SK-N-SH (cell line): ENCODE measurements around the gene TRPC6. TPM values are rescaled to one million over a fixed set of nuclear protein-coding genes. Genes with fewer than 3 reads are reported as not detected.

ENCODE experiments used
- CTCF ChIA-PET: fragments of 300-600, 350-600 bp; formaldehyde crosslinking; extraction: SDS; loops from one replicate; lab custom pipeline; 2021; lab: Yijun Ruan, JAX
- POLR2A ChIA-PET: fragments of 350-600 bp; sonication (Branson Sonifier 250); formaldehyde crosslinking; extraction: SDS; loops from one replicate; lab custom pipeline; 2020; ENCODE audit warnings: antibody characterized with exemption, inconsistent platforms; lab: Yijun Ruan, JAX
- DNase-seq: peaks from one replicate; pipeline ENCODE4 v3.0.0; 2012
- H2AFZ ChIP-seq: fragments of 200-600 bp; sonication (generic); 2 replicates; pipeline ENCODE4 v1.8.1; 2016; ENCODE audit warnings: antibody characterized with exemption, mild to moderate bottlenecking, low read depth
- H3F3A ChIP-seq: fragments of 200-600 bp; sonication (generic); replicated peaks from 2 replicates; pipeline ENCODE3; 2016; ENCODE audit warnings: antibody characterized with exemption, mild to moderate bottlenecking; ENCODE audit not compliant: insufficient read depth
- H3K27ac ChIP-seq, 2 experiments: fragments of 200-500 bp in 1 of 2; fragments of 200-600 bp in 1 of 2; sonication (Bioruptor generic) in 1 of 2; sonication (generic), shearing (Covaris generic) in 1 of 2; 2 replicates each; pipeline versions ENCODE4 v1.5.1 to v1.6.1; 2014 to 2016; ENCODE audit warnings: low read depth in 2 of 2, inconsistent platforms in 1 of 2, low read length in 1 of 2, mild to moderate bottlenecking in 1 of 2, mixed read lengths in 1 of 2
- H3K27me3 ChIP-seq: fragments of 200-600 bp; sonication (generic), shearing (Covaris generic); 2 replicates; pipeline ENCODE4 v1.6.1; 2016; ENCODE audit warnings: mixed run types; ENCODE audit not compliant: insufficient read depth
- H3K36me3 ChIP-seq, 2 experiments: fragments of 200-500 bp in 1 of 2; fragments of 200-600 bp in 1 of 2; sonication (Bioruptor generic) in 1 of 2; sonication (generic) in 1 of 2; replicated peaks in 1 of 2; 2 replicates each; pipeline versions ENCODE3 to v1.5.1; 2014 to 2016; ENCODE audit warnings: low read length in 1 of 2, mild to moderate bottlenecking in 1 of 2; ENCODE audit not compliant: insufficient read depth in 2 of 2, control insufficient read depth in 1 of 2
- H3K4me1 ChIP-seq, 2 experiments: fragments of 200-500 bp in 1 of 2; fragments of 200-600 bp in 1 of 2; sonication (Bioruptor generic) in 1 of 2; sonication (generic), shearing (Covaris generic) in 1 of 2; 2 replicates each; pipeline versions ENCODE4 v1.5.1 to v1.6.1; 2014 to 2016; ENCODE audit warnings: low read depth in 1 of 2, low read length in 1 of 2, mixed run types in 1 of 2; ENCODE audit not compliant: insufficient read depth in 2 of 2, control insufficient read depth in 1 of 2
- H3K4me2 ChIP-seq: fragments of 200-600 bp; sonication (generic), shearing (Covaris generic); 2 replicates; pipeline ENCODE4 v1.6.1; 2017; ENCODE audit warnings: mixed run types
- H3K4me3 ChIP-seq, 2 experiments: fragments of 200-500 bp in 1 of 2; fragments of 200-600 bp in 1 of 2; sonication (Bioruptor generic) in 1 of 2; sonication (generic), shearing (Covaris generic) in 1 of 2; 2 replicates each; pipeline versions ENCODE4 v1.5.1 to v1.8.1; 2014 to 2016; ENCODE audit warnings: low read depth in 2 of 2, inconsistent platforms in 1 of 2, low read length in 1 of 2, mild to moderate bottlenecking in 1 of 2, mixed read lengths in 1 of 2, moderate library complexity in 1 of 2
- H3K79me2 ChIP-seq: fragments of 200-600 bp; sonication (generic); 2 replicates; pipeline ENCODE4 v1.8.1; 2017; ENCODE audit warnings: mild to moderate bottlenecking; ENCODE audit not compliant: insufficient read depth
- H3K9ac ChIP-seq: fragments of 200-600 bp; sonication (generic); 2 replicates; pipeline ENCODE4 v1.6.1; 2017; ENCODE audit warnings: mixed run types
- H3K9me2 ChIP-seq: fragments of 200-600 bp; sonication (generic); 2 replicates; pipeline ENCODE4 v1.6.1; 2017; ENCODE audit warnings: mixed run types
- H3K9me3 ChIP-seq: fragments of 200-600 bp; sonication (generic); 2 replicates; pipeline ENCODE4 v1.6.1; 2017; ENCODE audit warnings: mixed run types, mild to moderate bottlenecking, moderate library complexity
- H4K20me1 ChIP-seq: fragments of 200-600 bp; sonication (generic); 2 replicates; pipeline ENCODE4 v1.6.1; 2017; ENCODE audit warnings: mild to moderate bottlenecking, mixed run types; ENCODE audit not compliant: insufficient read depth
- CHD2 ChIP-seq: fragments of 150-350 bp; IDR thresholded peaks from 2 replicates; pipeline ENCODE4 v1.6.1; 2018; ENCODE audit warnings: low read length; ENCODE audit not compliant: partially characterized antibody
- CTCF ChIP-seq: fragments of 200-600 bp; sonication (generic); IDR thresholded peaks from 2 replicates; pipeline ENCODE4 v1.6.1; 2017; ENCODE audit warnings: antibody characterized with exemption, mild to moderate bottlenecking, moderate library complexity
- ELF1 ChIP-seq: IDR thresholded peaks from 2 replicates; pipeline ENCODE4 v1.4.0; 2012
- EP300 ChIP-seq, 2 experiments: IDR thresholded peaks; 2 replicates each; pipeline versions ENCODE4 v1.4.0 to v1.6.1; 2012; ENCODE audit warnings: borderline replicate concordance in 1 of 2, low read depth in 1 of 2, low read length in 1 of 2
- EZH2phosphoT487 ChIP-seq: fragments of 200-600 bp; sonication (generic); IDR thresholded peaks from 2 replicates; pipeline ENCODE4 v1.6.1; 2017; ENCODE audit warnings: low read depth, mixed run types, mild to moderate bottlenecking, antibody characterized with exemption, moderate library complexity, borderline replicate concordance
- FOSL2 ChIP-seq: IDR thresholded peaks from 2 replicates; pipeline ENCODE4 v1.4.0; 2012; ENCODE audit warnings: low read depth, mild to moderate bottlenecking, moderate library complexity, borderline replicate concordance
- GABPA ChIP-seq: IDR thresholded peaks from 2 replicates; pipeline ENCODE4 v1.4.0; 2012; ENCODE audit warnings: low read depth, mild to moderate bottlenecking
- JUND ChIP-seq: IDR thresholded peaks from 2 replicates; pipeline ENCODE4 v1.4.0; 2012
- MEF2A ChIP-seq: IDR thresholded peaks from 2 replicates; pipeline ENCODE4 v1.4.0; 2012; ENCODE audit warnings: low read depth, borderline replicate concordance
- MXI1 ChIP-seq: IDR thresholded peaks from 2 replicates; pipeline ENCODE4 v1.6.1; 2012; ENCODE audit warnings: mild to moderate bottlenecking, low read depth, low read length, improper control_type of control experiment
- NFIC ChIP-seq: IDR thresholded peaks from 2 replicates; pipeline ENCODE4 v1.4.0; 2012; ENCODE audit warnings: borderline replicate concordance
- RXRA ChIP-seq: IDR thresholded peaks from 2 replicates; pipeline ENCODE4 v1.4.0; 2012; ENCODE audit warnings: low read depth, mild to moderate bottlenecking, borderline replicate concordance
- SIN3A ChIP-seq: IDR thresholded peaks from 2 replicates; pipeline ENCODE4 v1.6.1; 2012; ENCODE audit warnings: low read depth, mild to moderate bottlenecking, low read length, moderate library complexity, borderline replicate concordance
- SMC3 ChIP-seq: IDR thresholded peaks from 2 replicates; pipeline ENCODE4 v1.6.1; 2012; ENCODE audit warnings: low read depth, low read length, improper control_type of control experiment
- TAF1 ChIP-seq: IDR thresholded peaks from 2 replicates; pipeline ENCODE4 v1.6.1; 2012; ENCODE audit warnings: low read depth, mild to moderate bottlenecking, low read length, moderate library complexity, borderline replicate concordance
- TCF12 ChIP-seq: IDR thresholded peaks from 2 replicates; pipeline ENCODE4 v1.4.0; 2012
- TEAD4 ChIP-seq: IDR thresholded peaks from 2 replicates; pipeline ENCODE4 v1.4.0; 2012; ENCODE audit warnings: mild to moderate bottlenecking, borderline replicate concordance; ENCODE audit not compliant: insufficient read depth
- YY1 ChIP-seq: IDR thresholded peaks from 2 replicates; pipeline ENCODE4 v1.4.0; 2012; ENCODE audit warnings: low read depth, mild to moderate bottlenecking
- ZBTB33 ChIP-seq: IDR thresholded peaks from 2 replicates; pipeline ENCODE4 v1.4.0; 2012; ENCODE audit warnings: low read depth, borderline replicate concordance
- WGBS: methylation state at CpG from one replicate; pipeline ENCODE4 v1.1.6; 2017; ENCODE audit warnings: low lambda C conversion rate; 5-methylcytosine and 5-hydroxymethylcytosine counted together
- polyA plus RNA-seq, 3 experiments: library from polyadenylated mRNA; depleted of rRNA; stranded (reverse); fragments of >200 nt; gene quantifications; 2 replicates each; pipeline ENCODE4 v1.2.3, GENCODE V29; 2012
- TF ChIP-seq, protein P1 (sequence below): fragments of 150-350 bp; IDR thresholded peaks from 2 replicates; pipeline ENCODE4 v1.6.1; 2017; ENCODE audit warnings: antibody characterized with exemption, low read length, low read depth, borderline replicate concordance
- TF ChIP-seq, protein P2 (sequence below): IDR thresholded peaks from 2 replicates; pipeline ENCODE4 v1.4.0; 2012; ENCODE audit warnings: low read depth, borderline replicate concordance

The TRPC6 gene
- polyA plus RNA-seq, 1 of the 3 experiments (the other 2 are of a cell fraction) = not detected

DNA sequence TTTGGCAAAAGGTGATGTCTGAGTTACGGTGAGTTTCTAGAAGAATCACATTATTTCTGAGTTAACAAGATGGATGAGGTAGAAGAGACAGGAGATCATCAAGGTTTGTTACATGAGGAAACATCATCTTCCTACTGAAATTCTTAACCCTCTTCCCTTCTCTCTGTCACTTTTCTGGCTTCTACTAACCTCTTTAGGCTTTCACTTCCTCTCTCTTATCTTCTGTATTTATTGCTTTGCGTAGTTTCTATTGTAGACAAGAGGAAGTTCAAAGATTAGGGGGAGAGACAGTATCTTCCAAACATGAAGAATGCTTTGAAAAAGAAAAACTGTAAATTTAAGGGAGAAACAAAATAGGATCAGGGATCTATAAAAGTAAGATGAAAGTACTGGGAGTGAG is 75.4 kb downstream of the TRPC6 start:
- Histone ChIP-seq H3K4me2 (no peak overlapping the region), H3K27ac (no peak overlapping the region), H3K36me3 (no peaks in the 10 kb centered on the region), H3K27me3 (no peaks in the 10 kb centered on the region), H2AFZ (no peak overlapping the region), H3K9me3 (no peaks in the 10 kb centered on the region), H3K9me2 (no peaks in the 10 kb centered on the region), H3K4me3 (no peak overlapping the region), H3K9ac (no peak overlapping the region), H3K79me2 (no peaks in the 10 kb centered on the region), H3F3A (no peaks in the 10 kb centered on the region), H3K4me1 (no peaks in the 10 kb centered on the region), H4K20me1 (no peaks in the 10 kb centered on the region)
- TF ChIP-seq NFIC (no peak), TEAD4 (no peak), JUND (no peak)
- 5% methylated on average over 2 of the region's 2 CpGs for WGBS
- CTCF ChIA-PET = interaction anchor here (0.6 kb wide), 1 partner anchor 676 kb away, joined by 3 read pairs; no protein-coding TSS in a partner anchor
- POLR2A ChIA-PET = no interaction called here
- DNase-seq = no peak

GRCh38 chr11:101498891-101499290 is 84.9 kb downstream of the TRPC6 start:
- Histone ChIP-seq H3K9me2 (no peaks in the 10 kb centered on the region), H3K4me1 (no peaks in the 10 kb centered on the region), H3K4me3 (no peak overlapping the region), H3K9me3 (no peaks in the 10 kb centered on the region), H3K79me2 (no peaks in the 10 kb centered on the region), H3K36me3 (no peaks in the 10 kb centered on the region), H2AFZ (no peak overlapping the region), H3K9ac (no peak overlapping the region), H4K20me1 (no peaks in the 10 kb centered on the region), H3K27me3 (no peaks in the 10 kb centered on the region), H3K27ac (no peak overlapping the region), H3F3A (no peaks in the 10 kb centered on the region), H3K4me2 (no peak overlapping the region)
- WGBS = 4% methylated on average over 1 of the region's 1 CpG
- no peak for DNase-seq
- ChIA-PET POLR2A (no interaction called here), CTCF (no interaction called here)
- no peak for TF ChIP-seq RXRA
- no peak for TF ChIP-seq CHD2
- TF ChIP-seq MEF2A = no peak
- TF ChIP-seq CTCF = no peak
- no peak for TF ChIP-seq EZH2phosphoT487
- no peak for TF ChIP-seq YY1
- no peak for TF ChIP-seq MXI1
- no peak for TF ChIP-seq TEAD4
- TF ChIP-seq ZBTB33 = no peak
- TF ChIP-seq EP300 (IDR thresholded peaks at IDR 0.05; ENCODE audit: borderline replicate concordance in 1 of 2, low read depth in 1 of 2, low read length in 1 of 2) = no peak
- TF ChIP-seq FOSL2 = no peak
- TF ChIP-seq, protein P1, sequence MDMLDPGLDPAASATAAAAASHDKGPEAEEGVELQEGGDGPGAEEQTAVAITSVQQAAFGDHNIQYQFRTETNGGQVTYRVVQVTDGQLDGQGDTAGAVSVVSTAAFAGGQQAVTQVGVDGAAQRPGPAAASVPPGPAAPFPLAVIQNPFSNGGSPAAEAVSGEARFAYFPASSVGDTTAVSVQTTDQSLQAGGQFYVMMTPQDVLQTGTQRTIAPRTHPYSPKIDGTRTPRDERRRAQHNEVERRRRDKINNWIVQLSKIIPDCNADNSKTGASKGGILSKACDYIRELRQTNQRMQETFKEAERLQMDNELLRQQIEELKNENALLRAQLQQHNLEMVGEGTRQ = no peak
- TF ChIP-seq ELF1 = no peak
- no peak for TF ChIP-seq NFIC
- no peak for TF ChIP-seq GABPA
- TF ChIP-seq SMC3 = no peak
- no peak for TF ChIP-seq TCF12
- TF ChIP-seq, protein P2, sequence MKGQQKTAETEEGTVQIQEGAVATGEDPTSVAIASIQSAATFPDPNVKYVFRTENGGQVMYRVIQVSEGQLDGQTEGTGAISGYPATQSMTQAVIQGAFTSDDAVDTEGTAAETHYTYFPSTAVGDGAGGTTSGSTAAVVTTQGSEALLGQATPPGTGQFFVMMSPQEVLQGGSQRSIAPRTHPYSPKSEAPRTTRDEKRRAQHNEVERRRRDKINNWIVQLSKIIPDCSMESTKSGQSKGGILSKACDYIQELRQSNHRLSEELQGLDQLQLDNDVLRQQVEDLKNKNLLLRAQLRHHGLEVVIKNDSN = no peak
- TF ChIP-seq SIN3A = no peak
- no peak for TF ChIP-seq TAF1
